ENCODE data around the gene INTS15.

DNA sequence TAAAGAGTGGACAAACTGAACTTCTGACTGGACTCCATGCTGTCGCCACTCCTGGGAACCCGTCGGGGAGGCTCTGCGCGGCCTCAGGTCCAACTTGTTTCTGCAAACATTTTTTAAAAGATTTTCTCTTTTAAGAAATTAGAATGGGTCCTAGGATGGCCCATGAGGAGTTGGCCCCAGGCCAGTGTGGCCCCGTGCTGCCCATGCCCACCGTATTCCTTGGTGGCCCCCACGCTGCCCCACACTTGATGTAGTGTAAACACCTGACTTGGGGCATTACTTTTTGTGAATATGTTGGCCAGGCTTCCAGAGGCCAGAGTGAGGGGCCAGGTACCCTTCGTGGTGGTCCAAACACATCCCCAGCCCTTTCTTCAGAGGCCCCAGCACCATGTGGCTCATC lies 66.6 kb downstream of the INTS15 start:
- TF ChIP-seq, protein P1, sequence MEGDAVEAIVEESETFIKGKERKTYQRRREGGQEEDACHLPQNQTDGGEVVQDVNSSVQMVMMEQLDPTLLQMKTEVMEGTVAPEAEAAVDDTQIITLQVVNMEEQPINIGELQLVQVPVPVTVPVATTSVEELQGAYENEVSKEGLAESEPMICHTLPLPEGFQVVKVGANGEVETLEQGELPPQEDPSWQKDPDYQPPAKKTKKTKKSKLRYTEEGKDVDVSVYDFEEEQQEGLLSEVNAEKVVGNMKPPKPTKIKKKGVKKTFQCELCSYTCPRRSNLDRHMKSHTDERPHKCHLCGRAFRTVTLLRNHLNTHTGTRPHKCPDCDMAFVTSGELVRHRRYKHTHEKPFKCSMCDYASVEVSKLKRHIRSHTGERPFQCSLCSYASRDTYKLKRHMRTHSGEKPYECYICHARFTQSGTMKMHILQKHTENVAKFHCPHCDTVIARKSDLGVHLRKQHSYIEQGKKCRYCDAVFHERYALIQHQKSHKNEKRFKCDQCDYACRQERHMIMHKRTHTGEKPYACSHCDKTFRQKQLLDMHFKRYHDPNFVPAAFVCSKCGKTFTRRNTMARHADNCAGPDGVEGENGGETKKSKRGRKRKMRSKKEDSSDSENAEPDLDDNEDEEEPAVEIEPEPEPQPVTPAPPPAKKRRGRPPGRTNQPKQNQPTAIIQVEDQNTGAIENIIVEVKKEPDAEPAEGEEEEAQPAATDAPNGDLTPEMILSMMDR (IDR thresholded peaks at IDR 0.05; ENCODE audit: insufficient read depth, low read depth, low read length), result no peak
- no peak for TF ChIP-seq EZH2 (IDR thresholded peaks at IDR 0.05; ENCODE audit: insufficient read depth, low read length)

Measured in astrocyte (in vitro differentiated cells and primary cell).